Common myeloid progenitor, CD34-positive (primary cell): ENCODE data around the gene LYST.
A peak's percentile ranks its signal among the peaks of the same experiment; 100 is the strongest.
"Not testable (repeated sequence)": the region's sequence is repeated elsewhere in the genome, so short reads cannot be mapped to it uniquely, and the experiment has no call there.

ENCODE experiments used
- CTCF ChIA-PET: fragments of 350-600 bp; sonication (Branson Sonifier 250); formaldehyde crosslinking; loops from one replicate; lab custom pipeline; 2021; ENCODE audit warnings: antibody characterized with exemption; lab: Charles Lee
- POLR2A ChIA-PET: fragments of 350-600 bp; sonication (Branson Sonifier 250); formaldehyde crosslinking; loops from one replicate; lab custom pipeline; 2021; ENCODE audit warnings: antibody characterized with exemption; lab: Charles Lee
- DNase-seq, 3 donors: peaks; one replicate each; pipeline versions ENCODE4 v3.0.0 to v3.0.0-alpha.2; 2013
- H3K27ac ChIP-seq, 2 experiments: 1 replicate in 1 of 2; 2 replicates in 1 of 2; pipeline ENCODE4 v1.7.0; 2013; ENCODE audit warnings: inconsistent platforms in 2 of 2, low read length in 2 of 2, mild to moderate bottlenecking in 2 of 2, low read depth in 1 of 2, moderate library complexity in 1 of 2; ENCODE audit not compliant: severe bottlenecking in 2 of 2, insufficient read depth in 1 of 2, poor library complexity in 1 of 2
- H3K27me3 ChIP-seq, 5 experiments: replicated peaks in 2 of 5; 1 replicate in 3 of 5; 2 replicates in 2 of 5; pipeline versions ENCODE4 v1.6.1 to v1.7.0; 2013; ENCODE audit warnings: low read length in 4 of 5, mild to moderate bottlenecking in 2 of 5, moderate library complexity in 2 of 5, inconsistent platforms in 1 of 5; ENCODE audit not compliant: insufficient read depth in 5 of 5, control insufficient read depth in 4 of 5
- H3K36me3 ChIP-seq, 4 experiments: 1 replicate in 2 of 4; 2 replicates in 2 of 4; pipeline versions ENCODE4 v1.6.1 to v1.7.0; 2013; ENCODE audit warnings: low read length in 3 of 4, control low read depth in 1 of 4, mild to moderate bottlenecking in 1 of 4; ENCODE audit not compliant: control insufficient read depth in 4 of 4, insufficient read depth in 4 of 4
- H3K4me1 ChIP-seq, 4 experiments: 1 replicate in 3 of 4; 2 replicates in 1 of 4; pipeline versions ENCODE4 v1.6.1 to v1.7.1; 2013; ENCODE audit warnings: low read length in 3 of 4, mild to moderate bottlenecking in 3 of 4, control low read depth in 1 of 4, inconsistent platforms in 1 of 4, moderate library complexity in 1 of 4; ENCODE audit not compliant: control insufficient read depth in 4 of 4, insufficient read depth in 4 of 4; ENCODE audit errors: control extremely low read depth in 1 of 4
- H3K4me3 ChIP-seq, 7 experiments: 1 replicate in 4 of 7; 2 replicates in 3 of 7; pipeline versions ENCODE4 v1.5.1 to v1.7.0; 2013; ENCODE audit warnings: mild to moderate bottlenecking in 7 of 7, low read length in 6 of 7, moderate library complexity in 6 of 7, inconsistent platforms in 2 of 7, low read depth in 2 of 7, control low read depth in 1 of 7; ENCODE audit not compliant: insufficient read depth in 4 of 7, control insufficient read depth in 1 of 7; ENCODE audit errors: extremely low read depth in 1 of 7
- H3K9me3 ChIP-seq, 5 experiments: 1 replicate in 4 of 5; 2 replicates in 1 of 5; pipeline versions ENCODE4 v1.6.1 to v1.7.1; 2013; ENCODE audit warnings: low read length in 4 of 5, mild to moderate bottlenecking in 2 of 5, inconsistent platforms in 1 of 5, low read depth in 1 of 5, moderate library complexity in 1 of 5; ENCODE audit not compliant: control insufficient read depth in 4 of 5, insufficient read depth in 2 of 5; ENCODE audit errors: control extremely low read depth in 1 of 5
- WGBS: methylation state at CpG from one replicate; pipeline ENCODE4 v1.1.5; 2013; ENCODE audit not compliant: insufficient coverage; 5-methylcytosine and 5-hydroxymethylcytosine counted together

The LYST gene

GRCh38 chr1:235639226-235640205 is 227.2 kb downstream of the LYST start:
- CTCF ChIA-PET, result no interaction called here
- no peak for DNase-seq
- peaks cover 2 to 24% (median 19%) of the 10 kb centered on the region in 4 experiments for H3K4me1 ChIP-seq
- 93% methylated on average over 13 of the region's 14 CpGs for WGBS
- H3K9me3 ChIP-seq, result no peaks in the 10 kb centered on the region
- H3K27ac ChIP-seq, result no peak overlapping the region
- POLR2A ChIA-PET, result no interaction called here
- no peak overlapping the region for H3K4me3 ChIP-seq
- H3K27me3 ChIP-seq, result peaks cover 0 to 6% (median 0%) of the 10 kb centered on the region in 5 experiments
- H3K36me3 ChIP-seq, result no peaks in the 10 kb centered on the region

- H3K27me3 ChIP-seq, H3K4me3 ChIP-seq, H3K27ac ChIP-seq, H3K9me3 ChIP-seq, H3K36me3 ChIP-seq, DNase-seq: not testable (repeated sequence)
- ChIA-PET POLR2A (interaction anchor here (0.6 kb wide), 1 partner anchor 33 kb away, joined by 4 read pairs; no protein-coding TSS in a partner anchor), CTCF (interaction anchor here (1.0 kb wide), 1 partner anchor 38 kb away, joined by 3 read pairs; no protein-coding TSS in a partner anchor)
- WGBS, result no CpG with 5 or more reads among the region's 2 CpGs
- H3K4me1 ChIP-seq, result peaks cover 2 to 24% (median 19%) of the 10 kb centered on the region in 4 experiments
Observed at GRCh38 chr1:235638612-235639011, 228.1 kb downstream of the LYST start.

GRCh38 chr1:235637756-235638534 is 228.8 kb downstream of the LYST start:
- Histone ChIP-seq H3K27me3 (peaks cover 0 to 2% (median 0%) of the 10 kb centered on the region in 5 experiments), H3K36me3 (no peaks in the 10 kb centered on the region), H3K27ac (no peak overlapping the region), H3K9me3 (no peaks in the 10 kb centered on the region), H3K4me3 (no peak overlapping the region), H3K4me1 (peaks cover 2 to 23% (median 20%) of the 10 kb centered on the region in 4 experiments)
- 100% methylated on average over 6 of the region's 10 CpGs for WGBS
- no peak for DNase-seq
- CTCF ChIA-PET, result interaction anchor here (0.7 to 1.0 kb wide), 2 partner anchors 37 to 103 kb away, joined by 3 read pairs; no protein-coding TSS in a partner anchor
- POLR2A ChIA-PET, result interaction anchor here (0.6 kb wide), 1 partner anchor 33 kb away, joined by 4 read pairs; no protein-coding TSS in a partner anchor

- Histone ChIP-seq H3K4me3 (no peak overlapping the region), H3K36me3 (no peaks in the 10 kb centered on the region), H3K9me3 (no peaks in the 10 kb centered on the region), H3K27ac (no peak overlapping the region), H3K27me3 (peaks cover 0 to 2% (median 0%) of the 10 kb centered on the region in 5 experiments), H3K4me1 (peaks cover 0 to 13% (median 10%) of the 10 kb centered on the region in 4 experiments)
- peak in 2 of 3 donors; percentile 29 to 53 for DNase-seq
- CTCF ChIA-PET, result no interaction called here
- POLR2A ChIA-PET, result no interaction called here
- 66% methylated on average over 10 of the region's 12 CpGs for WGBS
Observed at GRCh38 chr1:235635938-235636662, 230.6 kb downstream of the LYST start.

GRCh38 chr1:235632506-235633401 is 234.0 kb downstream of the LYST start:
- DNase-seq, result peak in 2 of 3 donors; percentile 51 to 59
- 61% methylated on average over 10 of the region's 14 CpGs for WGBS

GRCh38 chr1:235631816-235632215 is 234.9 kb downstream of the LYST start:
- Histone ChIP-seq H3K27me3 (no peaks in the 10 kb centered on the region), H3K27ac (no peak overlapping the region), H3K36me3 (no peaks in the 10 kb centered on the region), H3K4me3 (no peak overlapping the region), H3K9me3 (no peaks in the 10 kb centered on the region), H3K4me1 (peaks cover 0 to 13% (median 9%) of the 10 kb centered on the region in 4 experiments)
- DNase-seq, result no peak
- ChIA-PET POLR2A (interaction anchor here (0.6 kb wide), 1 partner anchor 10 kb away, joined by 6 read pairs; no protein-coding TSS in a partner anchor), CTCF (no interaction called here)
- 92% methylated on average over 6 of the region's 7 CpGs for WGBS

More at GRCh38 chr1:235632506-235633401, 234.0 kb downstream of the LYST start:
- no peaks in the 10 kb centered on the region for H3K27me3 ChIP-seq
- H3K9me3 ChIP-seq, result no peaks in the 10 kb centered on the region
- CTCF ChIA-PET, result no interaction called here
- H3K27ac ChIP-seq, result no peak overlapping the region
- POLR2A ChIA-PET, result interaction anchor here (0.5 kb wide), 1 partner anchor 65 kb away, joined by 4 read pairs; no protein-coding TSS in a partner anchor
- H3K4me3 ChIP-seq, result peak overlapping the region in 3 of 7 experiments; percentile 10 to 58 (median 31)
- peaks cover 0 to 13% (median 9%) of the 10 kb centered on the region in 4 experiments for H3K4me1 ChIP-seq
- H3K36me3 ChIP-seq, result no peaks in the 10 kb centered on the region
